Fibroblast of lung (primary cell): Measurements from ENCODE around the gene RTKN2. TPM values are rescaled to one million over a fixed set of nuclear protein-coding genes. Genes with fewer than 3 reads are reported as not detected.

Experiments used
- DNase-seq, 2 donors: peaks; one replicate each; pipeline versions ENCODE4 v3.0.0 to v3.0.0-alpha.2; 2010; ENCODE audit warnings: low read depth in 2 of 2
- H2AFZ ChIP-seq: 2 replicates; pipeline ENCODE4 v1.5.1; 2012; ENCODE audit warnings: low read length, control low read depth, inconsistent platforms
- H3K27ac ChIP-seq: 2 replicates; pipeline ENCODE4 v1.5.1; 2011; ENCODE audit warnings: low read length, control low read depth; ENCODE audit not compliant: insufficient read depth
- H3K27me3 ChIP-seq: 2 replicates; pipeline ENCODE4 v1.5.1; 2011; ENCODE audit warnings: mild to moderate bottlenecking, low read length; ENCODE audit not compliant: control insufficient read depth, insufficient read depth
- H3K36me3 ChIP-seq: 2 replicates; pipeline ENCODE4 v1.5.1; 2011; ENCODE audit warnings: low read length; ENCODE audit not compliant: control insufficient read depth, insufficient read depth
- H3K4me1 ChIP-seq: 2 replicates; pipeline ENCODE4 v1.5.1; 2011; ENCODE audit warnings: low read length; ENCODE audit not compliant: control insufficient read depth, insufficient read depth; ENCODE audit errors: extremely low read depth
- H3K4me2 ChIP-seq: 2 replicates; pipeline ENCODE4 v1.5.1; 2011; ENCODE audit warnings: low read length, control low read depth; ENCODE audit not compliant: insufficient read depth; ENCODE audit errors: extremely low read depth
- H3K4me3 ChIP-seq, 4 experiments: fragments of 200-600 bp in 1 of 4; sonication (generic) in 1 of 4; replicated peaks in 1 of 4; 2 replicates each; pipeline ENCODE4 v1.5.1; 2011 to 2016; ENCODE audit warnings: low read length in 4 of 4, low read depth in 3 of 4, mild to moderate bottlenecking in 3 of 4, control low read depth in 2 of 4, inconsistent platforms in 1 of 4, mixed read lengths in 1 of 4; ENCODE audit not compliant: insufficient read depth in 1 of 4; ENCODE audit errors: control extremely low read depth in 1 of 4
- H3K79me2 ChIP-seq: 2 replicates; pipeline ENCODE4 v1.5.1; 2012; ENCODE audit warnings: mild to moderate bottlenecking, low read length, inconsistent platforms; ENCODE audit not compliant: control insufficient read depth, insufficient read depth
- H3K9ac ChIP-seq: 2 replicates; pipeline ENCODE4 v1.5.1; 2011; ENCODE audit warnings: mild to moderate bottlenecking, low read length, control low read depth; ENCODE audit not compliant: insufficient read depth
- H3K9me3 ChIP-seq: 2 replicates; pipeline ENCODE4 v1.5.1; 2012; ENCODE audit warnings: low read depth, low read length; ENCODE audit not compliant: control insufficient read depth, insufficient read depth
- H4K20me1 ChIP-seq: 2 replicates; pipeline ENCODE4 v1.5.1; 2011; ENCODE audit warnings: low read length; ENCODE audit not compliant: control insufficient read depth, insufficient read depth; ENCODE audit errors: extremely low read depth
- CTCF ChIP-seq, 2 donors: IDR thresholded peaks in 1 of 2; conservative IDR thresholded peaks in 1 of 2; 1 replicate in 1 of 2; 2 replicates in 1 of 2; pipeline ENCODE4 v1.5.1; 2011 to 2012; ENCODE audit warnings: low read length in 2 of 2, control low read depth in 1 of 2, inconsistent platforms in 1 of 2, low read depth in 1 of 2, mild to moderate bottlenecking in 1 of 2
- EZH2 ChIP-seq: IDR thresholded peaks from 2 replicates; pipeline ENCODE4 v1.5.1; 2012; ENCODE audit warnings: low read length, control low read depth, mild to moderate bottlenecking; ENCODE audit errors: missing control alignments
- polyA minus RNA-seq: library from RNA; depleted of rRNA, polyadenylated mRNA; stranded (reverse); fragments of >200 nt; gene quantifications from 2 replicates; pipeline ENCODE4 v1.2.3, GENCODE V29; 2011; ENCODE audit warnings: low replicate concordance
- polyA plus RNA-seq, 2 donors: library from polyadenylated mRNA; depleted of rRNA in 1 of 2; stranded (reverse) in 1 of 2; unstranded in 1 of 2; fragments of >200 nt; gene quantifications; 2 replicates each; pipeline ENCODE4 v1.2.1, GENCODE V29; 2011 to 2012; ENCODE audit warnings: missing spikeins in 1 of 2
- total RNA-seq: library from RNA; depleted of rRNA; stranded (reverse); fragments of >200 nt; gene quantifications from 2 replicates; pipeline ENCODE4 v1.2.1, GENCODE V29; 2014

Gene RTKN2
- 0.51 and 1.2 TPM in 2 replicates for total RNA-seq
- polyA plus RNA-seq, result 1.1 and 2.9 TPM in 2 replicates
- 0.99 and 2.4 TPM in 2 replicates for polyA plus RNA-seq (2012)
- polyA minus RNA-seq, result 0.19 and 0.27 TPM in 2 replicates

GRCh38 chr10:62268399-62269114 is at the start of gene RTKN2:
Gene RTKN2, minus strand, starts transcription at chr10:62268844. Its CDS starts 234 bp downstream, at chr10:62268610.
- H3K4me3 ChIP-seq, result peak within 1 kb of the TSS; percentile 51 to 91 (median 64)
- peak within 1 kb of the TSS; percentile 76 for H2AFZ ChIP-seq
- H3K9ac ChIP-seq, result peak within 1 kb of the TSS; percentile 44
- peak within 1 kb of the TSS; percentile 90 for H3K4me2 ChIP-seq
- H3K27me3 ChIP-seq, result no peaks in the 10 kb centered on the region
- peaks cover 3% of the 10 kb centered on the region for H3K4me1 ChIP-seq
- DNase-seq, result peak; percentile 81 to 91
- H3K27ac ChIP-seq, result no peak within 1 kb of the TSS
- no peaks in the 10 kb centered on the region for H4K20me1 ChIP-seq
- TF ChIP-seq CTCF (conservative IDR thresholded peaks at IDR 0.05 in 1 of 2, IDR thresholded peaks at IDR 0.05 in 1 of 2; ENCODE audit: low read depth in 1 of 2, low read length in 2 of 2) (no peak), EZH2 (no peak)
- no peaks in the 10 kb centered on the region for H3K9me3 ChIP-seq
- no peaks in the 10 kb centered on the region for H3K79me2 ChIP-seq
- H3K36me3 ChIP-seq, result no peaks in the 10 kb centered on the region

- Histone ChIP-seq H3K4me2 (no peak overlapping the region), H3K9ac (no peak overlapping the region), H3K27me3 (no peaks in the 10 kb centered on the region), H2AFZ (no peak overlapping the region), H3K4me3 (no peak overlapping the region), H3K4me1 (no peaks in the 10 kb centered on the region), H3K9me3 (no peaks in the 10 kb centered on the region), H4K20me1 (no peaks in the 10 kb centered on the region), H3K79me2 (no peaks in the 10 kb centered on the region), H3K36me3 (no peaks in the 10 kb centered on the region), H3K27ac (no peak overlapping the region)
- DNase-seq, result no peak
- no peak for TF ChIP-seq CTCF (conservative IDR thresholded peaks at IDR 0.05 in 1 of 2, IDR thresholded peaks at IDR 0.05 in 1 of 2; ENCODE audit: low read depth in 1 of 2, low read length in 2 of 2)
These were observed 48.6 kb upstream of the RTKN2 start for GRCh38 chr10:62317257-62317656.

GRCh38 chr10:62309254-62309653 is 40.6 kb upstream of the RTKN2 start:
- Histone ChIP-seq H3K79me2 (no peaks in the 10 kb centered on the region), H2AFZ (no peak overlapping the region), H3K36me3 (no peaks in the 10 kb centered on the region), H3K27ac (no peak overlapping the region), H3K9me3 (no peaks in the 10 kb centered on the region), H3K4me1 (no peaks in the 10 kb centered on the region), H3K27me3 (no peaks in the 10 kb centered on the region), H3K9ac (no peak overlapping the region), H3K4me2 (no peak overlapping the region), H4K20me1 (no peaks in the 10 kb centered on the region), H3K4me3 (no peak overlapping the region)
- no peak for DNase-seq
- no peak for TF ChIP-seq CTCF (conservative IDR thresholded peaks at IDR 0.05 in 1 of 2, IDR thresholded peaks at IDR 0.05 in 1 of 2; ENCODE audit: low read depth in 1 of 2, low read length in 2 of 2)
- no peak for TF ChIP-seq EZH2
